ENCODE results near the gene CARD10. TPM values are rescaled to one million over a fixed set of nuclear protein-coding genes. Genes with fewer than 3 reads are reported as not detected.

The CARD10 gene
- total and polyA plus RNA-seq, 2 of the 13 experiments (the other 11 are each of a cell fraction or from before 2014, with no cell fraction given) = 35.2 to 55.8 TPM

DNA sequence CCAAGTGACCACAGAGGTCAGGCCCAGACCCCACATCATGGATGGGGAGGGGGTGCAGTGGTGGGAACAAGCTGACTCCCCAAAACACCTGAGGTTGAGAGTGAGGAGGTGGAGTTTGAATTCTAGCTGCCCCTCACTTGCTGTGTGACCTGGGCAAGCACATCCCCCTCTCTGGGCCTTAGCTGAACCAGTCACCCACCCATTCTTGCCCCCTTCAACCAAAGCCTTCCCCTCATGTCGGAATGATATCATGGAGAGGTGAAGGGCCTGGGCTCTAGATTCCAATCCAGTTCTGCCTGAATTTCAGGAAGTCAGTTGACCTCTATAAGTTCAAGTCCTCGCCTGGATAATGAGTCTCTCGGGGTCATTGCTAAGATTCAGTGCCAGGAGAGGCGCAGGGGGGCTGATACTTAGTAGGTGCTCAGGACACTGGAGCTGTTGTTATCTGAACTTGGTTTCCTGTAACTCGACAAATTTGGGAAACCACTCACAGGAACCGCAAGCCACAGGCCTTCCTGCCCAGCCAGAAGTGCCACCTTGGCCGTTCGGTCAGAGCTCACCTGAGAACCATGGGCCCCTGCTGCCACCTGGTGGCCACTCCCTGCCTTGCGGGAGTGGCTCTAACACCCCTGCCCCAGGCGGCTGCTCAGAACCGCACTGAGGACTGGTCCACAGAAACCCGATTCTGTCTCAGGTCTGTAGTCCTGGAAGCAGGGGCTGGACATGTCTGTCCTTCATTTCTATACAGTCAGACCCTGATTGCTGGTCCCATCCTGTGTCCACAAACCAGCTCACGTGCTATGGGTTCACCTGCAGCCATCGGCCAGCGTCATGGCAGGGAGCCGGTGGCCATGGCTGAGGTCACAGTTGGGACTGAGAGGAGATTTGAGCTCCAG, 47.9 kb upstream of the CARD10 start (continued):
- TF ChIP-seq, protein P1, sequence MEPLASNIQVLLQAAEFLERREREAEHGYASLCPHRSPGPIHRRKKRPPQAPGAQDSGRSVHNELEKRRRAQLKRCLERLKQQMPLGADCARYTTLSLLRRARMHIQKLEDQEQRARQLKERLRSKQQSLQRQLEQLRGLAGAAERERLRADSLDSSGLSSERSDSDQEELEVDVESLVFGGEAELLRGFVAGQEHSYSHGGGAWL (CRISPR knock-in tag; IDR thresholded peaks at IDR 0.05) = no peak
- TF ChIP-seq ZNF468 (CRISPR knock-in tag; IDR thresholded peaks at IDR 0.05) (no peak), NR2C2 (CRISPR knock-in tag; IDR thresholded peaks at IDR 0.05; ENCODE audit: borderline replicate concordance) (0 out of 2 replicates have a peak, but pooled peaks have one; percentile 14), NR2F2 (IDR thresholded peaks at IDR 0.05; ENCODE audit: borderline replicate concordance, low read depth) (no peak), PRPF4 (IDR thresholded peaks at IDR 0.05; ENCODE audit: low read depth, low read length, poor library complexity, severe bottlenecking) (no peak), HNRNPH1 (optimal IDR thresholded peaks at IDR 0.05; ENCODE audit: low read depth, low read length) (no peak), NFYC (CRISPR knock-in tag; IDR thresholded peaks at IDR 0.05) (no peak), TEAD2 (CRISPR knock-in tag; IDR thresholded peaks at IDR 0.05) (no peak), MED8 (CRISPR knock-in tag; IDR thresholded peaks at IDR 0.05; ENCODE audit: insufficient replicate concordance) (no peak), ZNF329 (CRISPR knock-in tag; IDR thresholded peaks at IDR 0.05; ENCODE audit: low read depth) (no peak; the same call in 1 of the 2 replicates)
- TF ChIP-seq, protein P2, sequence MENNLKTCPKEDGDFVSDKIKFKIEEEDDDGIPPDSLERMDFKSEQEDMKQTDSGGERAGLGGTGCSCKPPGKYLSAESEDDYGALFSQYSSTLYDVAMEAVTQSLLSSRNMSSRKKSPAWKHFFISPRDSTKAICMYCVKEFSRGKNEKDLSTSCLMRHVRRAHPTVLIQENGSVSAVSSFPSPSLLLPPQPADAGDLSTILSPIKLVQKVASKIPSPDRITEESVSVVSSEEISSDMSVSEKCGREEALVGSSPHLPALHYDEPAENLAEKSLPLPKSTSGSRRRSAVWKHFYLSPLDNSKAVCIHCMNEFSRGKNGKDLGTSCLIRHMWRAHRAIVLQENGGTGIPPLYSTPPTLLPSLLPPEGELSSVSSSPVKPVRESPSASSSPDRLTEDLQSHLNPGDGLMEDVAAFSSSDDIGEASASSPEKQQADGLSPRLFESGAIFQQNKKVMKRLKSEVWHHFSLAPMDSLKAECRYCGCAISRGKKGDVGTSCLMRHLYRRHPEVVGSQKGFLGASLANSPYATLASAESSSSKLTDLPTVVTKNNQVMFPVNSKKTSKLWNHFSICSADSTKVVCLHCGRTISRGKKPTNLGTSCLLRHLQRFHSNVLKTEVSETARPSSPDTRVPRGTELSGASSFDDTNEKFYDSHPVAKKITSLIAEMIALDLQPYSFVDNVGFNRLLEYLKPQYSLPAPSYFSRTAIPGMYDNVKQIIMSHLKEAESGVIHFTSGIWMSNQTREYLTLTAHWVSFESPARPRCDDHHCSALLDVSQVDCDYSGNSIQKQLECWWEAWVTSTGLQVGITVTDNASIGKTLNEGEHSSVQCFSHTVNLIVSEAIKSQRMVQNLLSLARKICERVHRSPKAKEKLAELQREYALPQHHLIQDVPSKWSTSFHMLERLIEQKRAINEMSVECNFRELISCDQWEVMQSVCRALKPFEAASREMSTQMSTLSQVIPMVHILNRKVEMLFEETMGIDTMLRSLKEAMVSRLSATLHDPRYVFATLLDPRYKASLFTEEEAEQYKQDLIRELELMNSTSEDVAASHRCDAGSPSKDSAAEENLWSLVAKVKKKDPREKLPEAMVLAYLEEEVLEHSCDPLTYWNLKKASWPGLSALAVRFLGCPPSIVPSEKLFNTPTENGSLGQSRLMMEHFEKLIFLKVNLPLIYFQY (CRISPR knock-in tag; IDR thresholded peaks at IDR 0.05; ENCODE audit: borderline replicate concordance) = no peak
- TF ChIP-seq, protein P3, sequence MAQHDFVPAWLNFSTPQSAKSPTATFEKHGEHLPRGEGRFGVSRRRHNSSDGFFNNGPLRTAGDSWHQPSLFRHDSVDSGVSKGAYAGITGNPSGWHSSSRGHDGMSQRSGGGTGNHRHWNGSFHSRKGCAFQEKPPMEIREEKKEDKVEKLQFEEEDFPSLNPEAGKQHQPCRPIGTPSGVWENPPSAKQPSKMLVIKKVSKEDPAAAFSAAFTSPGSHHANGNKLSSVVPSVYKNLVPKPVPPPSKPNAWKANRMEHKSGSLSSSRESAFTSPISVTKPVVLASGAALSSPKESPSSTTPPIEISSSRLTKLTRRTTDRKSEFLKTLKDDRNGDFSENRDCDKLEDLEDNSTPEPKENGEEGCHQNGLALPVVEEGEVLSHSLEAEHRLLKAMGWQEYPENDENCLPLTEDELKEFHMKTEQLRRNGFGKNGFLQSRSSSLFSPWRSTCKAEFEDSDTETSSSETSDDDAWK (CRISPR knock-in tag; IDR thresholded peaks at IDR 0.05) = no peak
- TF ChIP-seq, protein P4, sequence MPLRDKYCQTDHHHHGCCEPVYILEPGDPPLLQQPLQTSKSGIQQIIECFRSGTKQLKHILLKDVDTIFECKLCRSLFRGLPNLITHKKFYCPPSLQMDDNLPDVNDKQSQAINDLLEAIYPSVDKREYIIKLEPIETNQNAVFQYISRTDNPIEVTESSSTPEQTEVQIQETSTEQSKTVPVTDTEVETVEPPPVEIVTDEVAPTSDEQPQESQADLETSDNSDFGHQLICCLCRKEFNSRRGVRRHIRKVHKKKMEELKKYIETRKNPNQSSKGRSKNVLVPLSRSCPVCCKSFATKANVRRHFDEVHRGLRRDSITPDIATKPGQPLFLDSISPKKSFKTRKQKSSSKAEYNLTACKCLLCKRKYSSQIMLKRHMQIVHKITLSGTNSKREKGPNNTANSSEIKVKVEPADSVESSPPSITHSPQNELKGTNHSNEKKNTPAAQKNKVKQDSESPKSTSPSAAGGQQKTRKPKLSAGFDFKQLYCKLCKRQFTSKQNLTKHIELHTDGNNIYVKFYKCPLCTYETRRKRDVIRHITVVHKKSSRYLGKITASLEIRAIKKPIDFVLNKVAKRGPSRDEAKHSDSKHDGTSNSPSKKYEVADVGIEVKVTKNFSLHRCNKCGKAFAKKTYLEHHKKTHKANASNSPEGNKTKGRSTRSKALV (CRISPR knock-in tag; IDR thresholded peaks at IDR 0.05) = no peak
- TF ChIP-seq, protein P5, sequence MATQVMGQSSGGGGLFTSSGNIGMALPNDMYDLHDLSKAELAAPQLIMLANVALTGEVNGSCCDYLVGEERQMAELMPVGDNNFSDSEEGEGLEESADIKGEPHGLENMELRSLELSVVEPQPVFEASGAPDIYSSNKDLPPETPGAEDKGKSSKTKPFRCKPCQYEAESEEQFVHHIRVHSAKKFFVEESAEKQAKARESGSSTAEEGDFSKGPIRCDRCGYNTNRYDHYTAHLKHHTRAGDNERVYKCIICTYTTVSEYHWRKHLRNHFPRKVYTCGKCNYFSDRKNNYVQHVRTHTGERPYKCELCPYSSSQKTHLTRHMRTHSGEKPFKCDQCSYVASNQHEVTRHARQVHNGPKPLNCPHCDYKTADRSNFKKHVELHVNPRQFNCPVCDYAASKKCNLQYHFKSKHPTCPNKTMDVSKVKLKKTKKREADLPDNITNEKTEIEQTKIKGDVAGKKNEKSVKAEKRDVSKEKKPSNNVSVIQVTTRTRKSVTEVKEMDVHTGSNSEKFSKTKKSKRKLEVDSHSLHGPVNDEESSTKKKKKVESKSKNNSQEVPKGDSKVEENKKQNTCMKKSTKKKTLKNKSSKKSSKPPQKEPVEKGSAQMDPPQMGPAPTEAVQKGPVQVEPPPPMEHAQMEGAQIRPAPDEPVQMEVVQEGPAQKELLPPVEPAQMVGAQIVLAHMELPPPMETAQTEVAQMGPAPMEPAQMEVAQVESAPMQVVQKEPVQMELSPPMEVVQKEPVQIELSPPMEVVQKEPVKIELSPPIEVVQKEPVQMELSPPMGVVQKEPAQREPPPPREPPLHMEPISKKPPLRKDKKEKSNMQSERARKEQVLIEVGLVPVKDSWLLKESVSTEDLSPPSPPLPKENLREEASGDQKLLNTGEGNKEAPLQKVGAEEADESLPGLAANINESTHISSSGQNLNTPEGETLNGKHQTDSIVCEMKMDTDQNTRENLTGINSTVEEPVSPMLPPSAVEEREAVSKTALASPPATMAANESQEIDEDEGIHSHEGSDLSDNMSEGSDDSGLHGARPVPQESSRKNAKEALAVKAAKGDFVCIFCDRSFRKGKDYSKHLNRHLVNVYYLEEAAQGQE (IDR thresholded peaks at IDR 0.05; ENCODE audit: borderline replicate concordance in 1 of 2, low read depth in 1 of 2, low read length in 2 of 2) = no peak

Data from HepG2 (cell line).